ENCODE results near the gene STK10.

Gene STK10

GRCh38 chr5:172079876-172080275 lies 108.1 kb downstream of the STK10 start:
- DNase-seq, result no peak

DNA sequence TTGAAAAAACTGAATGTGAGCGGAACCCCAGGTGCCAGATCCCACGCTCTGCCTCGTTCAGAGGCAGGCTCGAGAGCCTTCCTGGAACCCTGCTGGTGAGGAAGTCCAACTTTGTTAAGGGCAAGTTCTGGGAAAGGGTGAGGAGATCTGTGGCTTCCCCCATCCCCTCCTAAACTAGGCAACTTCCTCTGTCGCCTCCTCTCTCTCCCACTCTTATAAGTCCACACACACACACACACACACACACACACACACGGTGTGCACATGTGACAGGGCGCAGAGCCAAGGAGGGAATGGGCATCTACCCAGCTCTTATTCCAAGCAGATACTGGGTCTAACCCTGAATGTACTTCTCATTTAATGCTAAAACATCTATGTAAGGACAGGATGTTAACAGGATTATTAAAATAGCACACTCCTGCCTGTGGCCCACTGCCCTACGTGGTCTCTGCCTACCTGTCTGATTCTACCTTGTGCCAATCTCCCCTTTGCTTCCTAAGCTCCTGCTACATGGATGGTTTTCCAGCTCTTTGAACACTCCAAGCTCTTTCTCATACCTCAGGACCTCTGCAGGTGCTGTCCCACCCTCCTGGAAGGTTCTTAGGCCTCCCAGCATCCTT lies 109.2 kb downstream of the STK10 start:
- no peak for DNase-seq

- DNase-seq, result no peak
Measured at GRCh38 chr5:172077664-172078425, 110.2 kb downstream of the STK10 start.

GRCh38 chr5:172076761-172077244 lies 111.2 kb downstream of the STK10 start:
- DNase-seq, result no peak

DNA sequence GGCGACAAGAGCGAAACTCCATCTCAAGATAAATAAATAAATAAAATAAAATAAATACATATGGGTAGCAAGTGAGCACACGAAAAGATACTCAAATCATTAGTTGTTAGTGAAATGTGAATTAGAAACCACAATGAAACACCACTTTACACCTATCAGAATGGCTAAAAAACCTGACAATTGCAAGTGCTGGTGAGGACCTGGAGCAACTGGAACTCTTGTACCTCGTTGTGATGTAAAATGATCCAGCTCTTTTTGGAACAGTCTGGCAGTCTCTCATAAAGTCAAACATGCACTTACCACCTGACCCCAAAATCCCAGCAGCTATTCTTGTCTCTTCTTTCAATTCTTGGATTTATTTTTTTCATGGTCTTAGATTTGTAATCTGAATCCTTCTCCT lies 112.4 kb downstream of the STK10 start:
- DNase-seq, result no peak

DNA sequence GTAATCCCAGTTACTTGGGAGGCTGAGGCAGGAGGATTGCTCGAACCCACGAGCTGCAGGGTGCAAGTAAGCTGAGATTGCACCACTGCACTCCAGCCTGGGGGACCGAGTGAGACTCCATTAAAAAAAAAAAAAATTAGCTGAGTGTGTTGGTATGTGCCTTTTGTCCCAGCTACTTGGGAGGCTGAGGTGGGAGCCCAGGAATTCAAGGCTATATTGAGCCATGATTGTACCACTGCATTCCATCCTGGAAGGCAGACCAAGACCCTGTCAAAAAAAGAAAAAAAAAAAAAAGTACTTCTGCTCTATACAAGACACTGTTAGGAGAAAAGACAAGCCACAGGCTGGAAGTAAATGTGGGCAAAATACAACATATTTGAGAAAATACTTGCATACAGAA lies 113.1 kb downstream of the STK10 start:
- DNase-seq, result no peak

DNA sequence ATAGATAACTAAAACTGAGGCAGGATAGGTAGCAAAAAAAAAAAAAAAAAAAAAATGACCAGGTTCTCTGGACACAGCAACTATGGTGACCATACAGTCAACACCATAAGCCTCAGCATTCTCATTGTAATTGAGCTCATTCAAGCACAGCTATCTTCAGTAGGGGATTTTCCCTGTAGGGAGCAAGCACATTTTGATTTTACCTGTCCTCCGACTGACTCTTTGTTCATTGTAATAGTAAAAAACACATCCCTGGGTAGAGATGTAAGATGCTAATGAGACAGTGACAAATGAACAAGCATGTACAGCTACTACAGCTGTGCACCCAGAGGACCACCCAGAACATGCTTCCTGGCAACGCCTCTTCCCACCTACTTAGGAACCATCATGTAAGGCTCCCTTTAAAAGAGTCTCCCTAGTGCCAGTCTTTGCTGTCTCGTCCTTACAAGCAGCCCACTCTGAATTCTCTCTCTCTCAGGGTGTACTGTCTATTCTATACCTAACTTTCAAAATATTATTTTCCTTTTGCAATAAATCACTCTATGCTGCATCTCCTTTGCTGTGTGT lies 116.6 kb downstream of the STK10 start:
- DNase-seq, result no peak

GRCh38 chr5:172065431-172066065 lies 122.5 kb downstream of the STK10 start:
- DNase-seq, result peak; percentile 20

- DNase-seq, result peak; percentile 21
Measured at GRCh38 chr5:172064766-172065165, 123.3 kb downstream of the STK10 start.

GRCh38 chr5:172064358-172064757 lies 123.7 kb downstream of the STK10 start:
- DNase-seq, result no peak

DNA sequence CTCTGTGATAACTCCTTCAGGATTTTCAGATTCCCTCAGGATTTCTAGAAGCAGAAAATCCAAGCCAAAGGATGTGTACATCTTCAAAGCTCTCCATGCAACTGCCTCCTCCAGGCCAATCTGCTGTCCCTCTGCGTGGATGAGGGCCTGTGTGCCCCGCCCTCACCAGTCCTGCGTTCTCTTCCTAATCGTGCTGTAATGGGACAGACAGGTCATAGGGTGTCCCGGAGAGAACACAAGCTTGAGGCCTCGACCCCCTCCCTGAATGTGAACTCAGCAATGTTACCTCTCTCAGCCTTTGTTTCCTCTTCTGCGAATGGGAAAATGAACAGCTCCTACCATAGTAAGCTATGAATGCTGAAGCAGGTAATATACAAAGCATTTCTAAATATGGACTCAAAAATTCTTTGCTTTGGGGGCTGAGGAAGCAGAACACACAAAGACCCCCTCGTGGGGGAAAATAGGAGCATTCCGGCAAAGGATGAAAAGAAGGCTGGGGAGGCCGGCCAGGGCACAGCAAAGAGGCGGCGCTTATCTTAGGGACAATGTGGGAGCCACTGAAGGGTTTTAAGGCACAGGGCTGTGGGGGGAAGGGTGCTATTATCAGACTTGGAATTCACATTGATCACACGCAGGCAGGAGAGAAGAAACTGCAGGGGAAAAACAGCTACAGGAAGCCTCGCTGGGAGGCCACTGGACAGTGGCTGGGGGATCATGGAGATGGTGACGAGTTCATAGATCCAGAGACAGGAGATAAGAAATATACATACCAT lies 124.4 kb downstream of the STK10 start:
- DNase-seq, result peak; percentile 12

DNA sequence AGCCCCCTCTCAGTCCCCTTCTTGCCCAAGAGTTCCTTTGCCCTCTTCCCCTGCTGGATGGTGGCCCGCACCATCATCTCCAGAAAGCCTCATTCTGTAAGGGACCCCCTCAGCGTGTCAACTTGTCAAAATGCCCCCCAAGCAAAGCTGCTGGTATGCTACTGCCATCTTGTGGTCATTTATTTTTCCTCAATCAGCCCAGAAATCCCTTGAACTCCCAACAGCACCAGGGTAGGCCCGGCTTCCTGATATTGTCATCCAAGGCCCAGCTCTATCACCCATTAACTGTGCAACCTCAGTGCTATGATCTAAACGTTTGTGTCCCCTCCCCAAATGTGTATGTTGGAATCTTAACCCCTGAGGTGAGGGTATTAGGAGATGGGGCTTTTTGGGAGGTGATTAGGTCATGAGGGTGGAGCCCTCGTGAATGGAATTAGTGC lies 128.3 kb downstream of the STK10 start:
- DNase-seq, result no peak

- DNase-seq, result no peak
Measured at GRCh38 chr5:172058088-172058487, 129.9 kb downstream of the STK10 start.

- DNase-seq, result no peak
Measured at GRCh38 chr5:172055996-172056395, 132.0 kb downstream of the STK10 start.

DNA sequence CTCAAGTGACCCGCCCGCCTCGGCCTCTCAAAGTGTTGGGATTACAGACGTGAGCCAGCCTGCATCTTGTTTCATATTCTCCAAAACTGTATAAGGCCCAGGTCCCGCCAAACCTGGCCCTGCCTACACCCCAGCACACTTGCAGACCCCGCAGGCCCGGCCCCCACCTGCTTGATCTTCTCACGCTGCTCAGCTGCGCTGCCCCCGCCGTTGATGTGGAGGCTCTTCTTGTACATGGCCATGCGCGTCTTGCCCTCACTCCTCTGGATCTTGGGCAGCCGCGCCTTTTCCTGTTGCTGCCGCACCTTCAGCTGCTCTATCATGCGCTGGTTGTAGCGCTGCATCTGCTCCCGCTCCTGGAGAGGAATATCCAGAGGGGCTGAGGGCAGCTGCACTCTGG lies 132.6 kb downstream of the STK10 start:
- no peak for DNase-seq

GRCh38 chr5:172054611-172055153 lies 133.3 kb downstream of the STK10 start:
- DNase-seq, result no peak

- no peak for DNase-seq
Measured at GRCh38 chr5:172052450-172053236, 135.4 kb downstream of the STK10 start.

GRCh38 chr5:172051643-172052339 lies 136.2 kb downstream of the STK10 start:
- no peak for DNase-seq

DNA sequence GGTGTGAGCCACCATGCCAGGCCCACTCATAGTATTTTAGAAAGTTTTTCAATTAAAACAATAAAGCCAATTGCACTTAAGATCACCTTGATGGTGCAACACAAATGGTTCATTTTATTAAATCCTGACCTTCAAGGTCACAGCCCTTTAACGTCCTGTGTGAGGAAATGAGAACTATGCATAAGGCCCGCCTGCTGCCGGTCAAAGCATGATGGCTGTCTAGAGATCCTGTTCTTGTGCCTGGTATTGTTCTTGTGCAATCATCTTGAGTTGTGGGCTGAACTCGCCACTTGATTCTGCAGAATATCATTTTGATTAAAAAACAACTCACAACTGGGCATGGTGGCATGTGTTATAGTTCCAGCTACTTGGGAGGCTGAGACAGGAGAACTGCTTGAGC lies 137.9 kb downstream of the STK10 start:
- no peak for DNase-seq

DNA sequence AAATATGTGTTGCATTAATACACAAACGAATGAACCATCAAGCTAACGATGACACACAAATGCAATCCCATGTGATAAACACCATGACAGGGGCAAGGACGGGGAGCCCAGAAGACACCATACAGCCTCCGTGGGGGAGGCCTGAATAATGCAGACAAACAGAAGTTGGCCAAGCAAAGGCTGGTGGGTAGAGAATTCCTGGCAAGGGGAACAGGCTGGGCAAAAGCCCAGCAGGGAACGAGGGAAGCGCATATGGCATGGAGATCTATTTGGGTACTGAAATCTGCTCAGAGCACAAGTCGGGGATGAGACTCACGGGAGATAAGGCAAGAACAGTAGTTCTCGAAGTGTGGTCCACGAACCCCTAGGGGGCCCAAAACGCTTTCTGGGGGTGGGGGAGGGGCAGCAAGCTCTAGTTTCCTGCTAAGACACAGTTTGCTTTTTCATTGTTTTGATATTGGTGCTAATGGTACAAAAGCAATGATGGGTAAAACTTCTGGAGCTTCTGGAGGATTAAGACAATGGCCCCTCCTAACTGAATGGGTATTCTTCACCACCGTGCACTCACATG lies 138.7 kb downstream of the STK10 start:
- no peak for DNase-seq
